OCI-LY3 (cell line): ENCODE results near the gene HMGCLL1.

Experiments used
- EZH2phosphoT487 ChIP-seq: fragments of 200-600 bp; shearing (Covaris generic); IDR thresholded peaks from 2 replicates; pipeline ENCODE4 v1.6.1; 2018; ENCODE audit warnings: antibody characterized with exemption, mixed run types, low read depth
- TF ChIP-seq, protein P1 (sequence below): fragments of 200-600, 300-600 bp; sonication (generic); IDR thresholded peaks from 2 replicates; pipeline ENCODE4 v1.5.1; 2014; ENCODE audit warnings: antibody characterized with exemption, low read length, low read depth

DNA sequence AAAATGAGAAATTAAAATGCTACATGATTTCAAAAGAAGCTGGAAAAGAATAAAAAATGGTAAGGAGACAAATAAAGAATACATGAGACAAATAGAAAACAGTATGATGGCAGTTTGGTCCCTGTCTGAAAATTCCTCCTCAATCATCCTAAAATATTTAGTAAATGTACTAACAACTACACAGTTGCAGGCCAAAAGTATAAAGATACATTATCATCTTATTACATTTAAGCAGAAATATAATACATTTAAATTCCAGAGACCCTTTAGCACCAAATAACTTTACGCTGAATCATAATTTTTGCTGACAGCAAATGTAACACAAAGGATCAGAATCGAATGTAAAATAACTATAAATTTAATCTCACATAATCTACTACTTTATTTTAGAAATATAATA is 4.4 kb downstream of the HMGCLL1 start:
- TF ChIP-seq, protein P1, sequence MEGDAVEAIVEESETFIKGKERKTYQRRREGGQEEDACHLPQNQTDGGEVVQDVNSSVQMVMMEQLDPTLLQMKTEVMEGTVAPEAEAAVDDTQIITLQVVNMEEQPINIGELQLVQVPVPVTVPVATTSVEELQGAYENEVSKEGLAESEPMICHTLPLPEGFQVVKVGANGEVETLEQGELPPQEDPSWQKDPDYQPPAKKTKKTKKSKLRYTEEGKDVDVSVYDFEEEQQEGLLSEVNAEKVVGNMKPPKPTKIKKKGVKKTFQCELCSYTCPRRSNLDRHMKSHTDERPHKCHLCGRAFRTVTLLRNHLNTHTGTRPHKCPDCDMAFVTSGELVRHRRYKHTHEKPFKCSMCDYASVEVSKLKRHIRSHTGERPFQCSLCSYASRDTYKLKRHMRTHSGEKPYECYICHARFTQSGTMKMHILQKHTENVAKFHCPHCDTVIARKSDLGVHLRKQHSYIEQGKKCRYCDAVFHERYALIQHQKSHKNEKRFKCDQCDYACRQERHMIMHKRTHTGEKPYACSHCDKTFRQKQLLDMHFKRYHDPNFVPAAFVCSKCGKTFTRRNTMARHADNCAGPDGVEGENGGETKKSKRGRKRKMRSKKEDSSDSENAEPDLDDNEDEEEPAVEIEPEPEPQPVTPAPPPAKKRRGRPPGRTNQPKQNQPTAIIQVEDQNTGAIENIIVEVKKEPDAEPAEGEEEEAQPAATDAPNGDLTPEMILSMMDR = no peak
- no peak for TF ChIP-seq EZH2phosphoT487
